Panc1 (cell line): Measurements from ENCODE around the gene OR52W1. TPM values are rescaled to one million over a fixed set of nuclear protein-coding genes. Genes with fewer than 3 reads are reported as not detected.

ENCODE experiments used
- ATAC-seq: fragments of 200-7000 bp; cut with Tn5 transposase; 2 replicates; pipeline ENCODE4 v1.9.1; 2020; ENCODE audit warnings: mild to moderate bottlenecking, moderate library complexity
- BruUV-seq: library from RNA; stranded (reverse); fragments of 400-500 nt; replicated peaks from 2 replicates; lab custom pipeline; 2021; lab: Mats Ljungman, UMichigan
- CTCF ChIA-PET: fragments of 300-600 bp; sonication (Branson Sonifier 250); formaldehyde crosslinking; loops from one replicate; lab custom pipeline; 2022; ENCODE audit warnings: antibody characterized with exemption; lab: Charles Lee
- POLR2A ChIA-PET: fragments of 300-600 bp; sonication (Branson Sonifier 250); formaldehyde crosslinking; loops from one replicate; lab custom pipeline; 2022; ENCODE audit warnings: antibody characterized with exemption; lab: Charles Lee
- DNase-seq: peaks from one replicate; pipeline ENCODE4 v3.0.0-alpha.2; 2010; ENCODE audit warnings: low read depth, low spot score
- H3K27ac ChIP-seq: 2 replicates; pipeline ENCODE4 v1.5.1; 2011; ENCODE audit warnings: mild to moderate bottlenecking, low read length, inconsistent platforms
- H3K27me3 ChIP-seq: fragments of 200-500 bp; sonication (Bioruptor generic); 2 replicates; pipeline ENCODE4 v1.6.0; 2014; ENCODE audit warnings: low read length, inconsistent platforms; ENCODE audit not compliant: control insufficient read depth, insufficient read depth
- H3K36me3 ChIP-seq: fragments of 200-500 bp; sonication (Bioruptor generic); 2 replicates; pipeline ENCODE4 v1.5.1; 2014; ENCODE audit warnings: inconsistent platforms, mild to moderate bottlenecking, low read length, moderate library complexity; ENCODE audit not compliant: control insufficient read depth, insufficient read depth
- H3K4me1 ChIP-seq: 2 replicates; pipeline ENCODE4 v1.5.1; 2011; ENCODE audit warnings: inconsistent platforms, mild to moderate bottlenecking, low read length, moderate library complexity; ENCODE audit not compliant: control insufficient read depth, insufficient read depth
- H3K4me3 ChIP-seq, 2 experiments: 2 replicates each; pipeline ENCODE4 v1.5.1; 2011 to 2012; ENCODE audit warnings: low read depth in 2 of 2, low read length in 2 of 2, mild to moderate bottlenecking in 2 of 2, inconsistent platforms in 1 of 2, moderate library complexity in 1 of 2
- H3K9me3 ChIP-seq: fragments of 200-500 bp; sonication (Bioruptor generic); 2 replicates; pipeline ENCODE4 v1.5.1; 2014; ENCODE audit warnings: low read depth, mild to moderate bottlenecking, inconsistent platforms, low read length, moderate library complexity; ENCODE audit not compliant: control insufficient read depth, insufficient read depth
- CTCF ChIP-seq: fragments of 450-650 bp; IDR thresholded peaks from 2 replicates; pipeline ENCODE4 v1.5.1; 2017; ENCODE audit warnings: mild to moderate bottlenecking
- POLR2AphosphoS5 ChIP-seq: IDR thresholded peaks from 2 replicates; pipeline ENCODE4 v1.6.1; 2012; ENCODE audit warnings: mild to moderate bottlenecking, low read depth, low read length, moderate library complexity
- REST ChIP-seq, 2 experiments: IDR thresholded peaks; 2 replicates each; pipeline ENCODE4 v1.6.1; 2011 to 2012; ENCODE audit warnings: low read depth in 2 of 2, control low read depth in 1 of 2, low read length in 1 of 2, mild to moderate bottlenecking in 1 of 2, moderate library complexity in 1 of 2; ENCODE audit not compliant: insufficient read depth in 1 of 2
- SIN3A ChIP-seq: IDR thresholded peaks from 2 replicates; pipeline ENCODE4 v1.6.1; 2012; ENCODE audit warnings: low read depth, mild to moderate bottlenecking, low read length, moderate library complexity, borderline replicate concordance; ENCODE audit not compliant: insufficient read depth
- TCF7L2 ChIP-seq: IDR thresholded peaks from 2 replicates; pipeline ENCODE4 v1.6.1; 2011; ENCODE audit warnings: mild to moderate bottlenecking, low read depth, low read length, inconsistent platforms
- in situ Hi-C: cut with HindIII; loops from 2 replicates; pipeline ENCODE4 v1.10.0; 2016; ENCODE audit warnings: low sequenced_read_pairs, low pct_unique_long_range_greater_than_20kb
- intact Hi-C: fragments of 100-400 bp; cut with micrococcal nuclease; formaldehyde crosslinking; loops from one replicate; pipeline ENCODE4 v1.10.0; 2022; ENCODE audit not compliant: unreplicated experiment
- total RNA-seq: library from RNA; stranded (reverse); gene quantifications from one replicate; pipeline ENCODE4 v1.2.1, GENCODE V29; 2021; ENCODE audit not compliant: unreplicated experiment

Gene OR52W1
- total RNA-seq, 1 experiment from 2014 or later, result not detected

- Histone ChIP-seq H3K9me3 (no peaks in the 10 kb centered on the region), H3K4me3 (no peak overlapping the region), H3K27me3 (no peaks in the 10 kb centered on the region), H3K4me1 (no peaks in the 10 kb centered on the region), H3K27ac (no peak overlapping the region), H3K36me3 (no peaks in the 10 kb centered on the region)
- DNase-seq (no peak), ATAC-seq (no peak)
- no TSS peak for BruUV-seq
- intact Hi-C loops (no loop called here), in situ Hi-C loops (no loop called here)
- ChIA-PET POLR2A (no interaction called here), CTCF (interaction anchor here (0.6 kb wide), 1 partner anchor 231 kb away, joined by 3 read pairs; no protein-coding TSS in a partner anchor)
- TF ChIP-seq SIN3A, result no peak
- TF ChIP-seq REST (IDR thresholded peaks at IDR 0.05; ENCODE audit: insufficient read depth in 1 of 2, low read depth in 2 of 2, low read length in 1 of 2), result no peak
- TF ChIP-seq TCF7L2, result no peak
- no peak for TF ChIP-seq CTCF
- TF ChIP-seq POLR2AphosphoS5, result no peak
Observed at GRCh38 chr11:6152126-6152525, 46.9 kb upstream of the OR52W1 start.

GRCh38 chr11:6156628-6157359 is 42.2 kb upstream of the OR52W1 start:
- ATAC-seq (peak; percentile 37; the same call in 1 of the 2 replicates), DNase-seq (no peak)
- no peaks in the 10 kb centered on the region for H3K9me3 ChIP-seq
- H3K27ac ChIP-seq, result no peak overlapping the region
- no peak overlapping the region for H3K4me3 ChIP-seq
- H3K27me3 ChIP-seq, result no peaks in the 10 kb centered on the region
- TF ChIP-seq SIN3A (no peak), POLR2AphosphoS5 (no peak), TCF7L2 (no peak), REST (IDR thresholded peaks at IDR 0.05; ENCODE audit: insufficient read depth in 1 of 2, low read depth in 2 of 2, low read length in 1 of 2) (no peak), CTCF (no peak)
- no peaks in the 10 kb centered on the region for H3K36me3 ChIP-seq
- ChIA-PET CTCF (no interaction called here), POLR2A (no interaction called here)
- intact Hi-C loops (no loop called here), in situ Hi-C loops (no loop called here)
- BruUV-seq, result no TSS peak
- no peaks in the 10 kb centered on the region for H3K4me1 ChIP-seq
